Lower lobe of right lung (tissue), 2 donors: ENCODE results near the gene RAB43. TPM values are rescaled to one million over a fixed set of nuclear protein-coding genes. Genes with fewer than 3 reads are reported as not detected.
A peak's percentile ranks its signal among the peaks of the same experiment; 100 is the strongest.

Experiments
- ATAC-seq, 2 donors: fragments of 200-7000 bp; cut with Tn5 transposase; one replicate each; pipeline ENCODE4 v1.9.1; 2020 to 2022; ENCODE audit warnings: mild to moderate bottlenecking in 2 of 2, moderate library complexity in 2 of 2
- DNase-seq: peaks from one replicate; pipeline ENCODE4 v3.0.0-alpha.2; 2020
- H3K27ac ChIP-seq: fragments of 200-600 bp; one replicate; pipeline ENCODE4 v1.8.0; 2022
- H3K27me3 ChIP-seq: fragments of 200-600 bp; one replicate; pipeline ENCODE4 v1.8.0; 2022; ENCODE audit warnings: low read depth
- H3K36me3 ChIP-seq: fragments of 200-600 bp; one replicate; pipeline ENCODE4 v1.8.0; 2022; ENCODE audit warnings: mild to moderate bottlenecking
- H3K4me1 ChIP-seq: fragments of 200-600 bp; one replicate; pipeline ENCODE4 v1.8.0; 2022
- H3K4me3 ChIP-seq: fragments of 200-600 bp; one replicate; pipeline ENCODE4 v1.8.0; 2022; ENCODE audit warnings: mild to moderate bottlenecking
- H3K9me3 ChIP-seq: fragments of 200-600 bp; one replicate; pipeline ENCODE4 v1.8.0; 2022
- intact Hi-C: fragments of 100-400 bp; cut with DNase I; formaldehyde crosslinking; loops from one replicate; pipeline ENCODE4 v1.11.0; 2022
- total RNA-seq: library from RNA; stranded (reverse); fragmentation: NEBNext Ultra II Directional; extraction: Animal tissue kit (Norgen Biotek cat#: 25700); gene quantifications from one replicate; pipeline ENCODE4 v1.2.1, GENCODE V29; 2021
- TF ChIP-seq, protein P1 (sequence below): fragments of 200-600 bp; IDR thresholded peaks from one replicate; pipeline ENCODE4 v1.8.0; 2022; ENCODE audit warnings: antibody characterized with exemption, mild to moderate bottlenecking
- donor health status: DM: no; HTN: yes; CAD: no; lungs with severe emphysema.

Gene RAB43
- total RNA-seq, 1 donor from 2014 or later = 29.9 TPM

DNA sequence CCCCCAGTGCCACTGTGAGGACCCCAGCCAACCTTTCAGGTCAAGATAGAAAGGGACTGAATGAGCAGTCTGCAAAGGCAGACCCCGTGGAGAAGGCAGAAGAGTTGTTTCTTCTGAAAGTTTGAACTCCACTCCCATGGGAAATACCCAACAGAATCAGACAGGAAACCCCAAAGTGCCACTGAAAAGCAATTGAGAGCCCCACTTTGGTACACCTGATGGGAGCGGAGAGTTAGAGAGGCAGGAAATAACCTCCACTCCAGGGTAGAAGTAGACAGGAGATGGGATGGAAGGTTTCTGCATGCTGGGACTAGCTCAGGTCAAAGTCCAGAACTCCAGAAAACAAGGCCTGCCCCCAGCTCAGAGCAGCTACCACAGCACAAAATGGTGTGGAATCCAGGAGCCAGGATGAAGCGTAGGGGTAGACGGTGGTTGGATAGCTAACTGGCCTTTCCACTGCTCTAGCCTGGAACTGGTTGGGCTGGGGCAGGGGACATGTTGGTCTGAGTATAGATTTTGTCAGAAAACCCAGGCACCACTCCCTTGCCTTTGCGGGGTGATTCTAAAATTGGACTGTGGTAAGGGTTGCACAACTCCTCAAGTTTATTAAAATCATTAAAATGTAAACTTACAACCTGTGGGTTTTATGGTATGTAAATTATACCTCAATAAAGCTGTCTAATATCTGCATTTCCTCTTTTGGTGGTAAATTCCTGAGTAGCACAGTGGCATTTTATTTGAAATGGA, 1.9 kb upstream of the RAB43 start:
- no peak for DNase-seq
- peaks cover 19% of the 10 kb centered on the region for H3K36me3 ChIP-seq
- no peaks in the 10 kb centered on the region for H3K27me3 ChIP-seq
- H3K9me3 ChIP-seq = no peaks in the 10 kb centered on the region
- peaks cover 18% of the 10 kb centered on the region for H3K4me1 ChIP-seq
- TF ChIP-seq, protein P1, sequence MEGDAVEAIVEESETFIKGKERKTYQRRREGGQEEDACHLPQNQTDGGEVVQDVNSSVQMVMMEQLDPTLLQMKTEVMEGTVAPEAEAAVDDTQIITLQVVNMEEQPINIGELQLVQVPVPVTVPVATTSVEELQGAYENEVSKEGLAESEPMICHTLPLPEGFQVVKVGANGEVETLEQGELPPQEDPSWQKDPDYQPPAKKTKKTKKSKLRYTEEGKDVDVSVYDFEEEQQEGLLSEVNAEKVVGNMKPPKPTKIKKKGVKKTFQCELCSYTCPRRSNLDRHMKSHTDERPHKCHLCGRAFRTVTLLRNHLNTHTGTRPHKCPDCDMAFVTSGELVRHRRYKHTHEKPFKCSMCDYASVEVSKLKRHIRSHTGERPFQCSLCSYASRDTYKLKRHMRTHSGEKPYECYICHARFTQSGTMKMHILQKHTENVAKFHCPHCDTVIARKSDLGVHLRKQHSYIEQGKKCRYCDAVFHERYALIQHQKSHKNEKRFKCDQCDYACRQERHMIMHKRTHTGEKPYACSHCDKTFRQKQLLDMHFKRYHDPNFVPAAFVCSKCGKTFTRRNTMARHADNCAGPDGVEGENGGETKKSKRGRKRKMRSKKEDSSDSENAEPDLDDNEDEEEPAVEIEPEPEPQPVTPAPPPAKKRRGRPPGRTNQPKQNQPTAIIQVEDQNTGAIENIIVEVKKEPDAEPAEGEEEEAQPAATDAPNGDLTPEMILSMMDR = no peak
- intact Hi-C loops = no loop called here
- H3K27ac ChIP-seq = peak overlapping the region; percentile 25
- no peak overlapping the region for H3K4me3 ChIP-seq
- ATAC-seq = no peak

DNA sequence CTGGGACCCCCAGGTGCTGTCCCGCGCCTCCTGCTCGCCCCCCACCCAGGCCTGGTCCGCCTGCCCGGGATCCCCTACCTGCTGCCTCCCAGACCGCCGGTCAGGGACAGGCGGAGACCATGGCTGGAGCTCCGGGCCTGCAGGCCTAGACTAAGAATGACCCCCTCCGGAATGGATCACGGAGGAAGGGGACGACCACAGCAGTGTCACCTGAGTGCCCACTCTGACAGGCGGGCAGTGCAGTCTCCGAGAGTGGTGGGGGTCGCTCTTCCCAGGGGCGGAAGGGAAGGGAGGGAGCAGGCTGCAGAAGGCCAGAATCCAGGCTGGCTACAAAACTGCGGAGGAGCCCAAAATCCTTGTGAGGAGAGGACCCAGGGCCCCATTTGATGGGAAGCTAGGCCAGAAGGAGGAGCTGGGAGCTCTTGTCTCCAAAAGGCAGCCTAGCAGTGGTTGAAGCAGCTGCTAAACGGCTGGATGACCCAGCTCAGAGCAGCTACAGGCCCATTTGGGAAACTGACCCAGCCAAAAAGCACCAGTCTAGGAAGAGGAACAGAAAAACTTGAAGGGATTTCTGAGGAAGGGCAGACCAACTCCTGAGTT, 908 bp upstream of the RAB43 start:
- H3K27ac ChIP-seq = peak overlapping the region; percentile 25
- peak overlapping the region; percentile 17 for H3K4me3 ChIP-seq

DNA sequence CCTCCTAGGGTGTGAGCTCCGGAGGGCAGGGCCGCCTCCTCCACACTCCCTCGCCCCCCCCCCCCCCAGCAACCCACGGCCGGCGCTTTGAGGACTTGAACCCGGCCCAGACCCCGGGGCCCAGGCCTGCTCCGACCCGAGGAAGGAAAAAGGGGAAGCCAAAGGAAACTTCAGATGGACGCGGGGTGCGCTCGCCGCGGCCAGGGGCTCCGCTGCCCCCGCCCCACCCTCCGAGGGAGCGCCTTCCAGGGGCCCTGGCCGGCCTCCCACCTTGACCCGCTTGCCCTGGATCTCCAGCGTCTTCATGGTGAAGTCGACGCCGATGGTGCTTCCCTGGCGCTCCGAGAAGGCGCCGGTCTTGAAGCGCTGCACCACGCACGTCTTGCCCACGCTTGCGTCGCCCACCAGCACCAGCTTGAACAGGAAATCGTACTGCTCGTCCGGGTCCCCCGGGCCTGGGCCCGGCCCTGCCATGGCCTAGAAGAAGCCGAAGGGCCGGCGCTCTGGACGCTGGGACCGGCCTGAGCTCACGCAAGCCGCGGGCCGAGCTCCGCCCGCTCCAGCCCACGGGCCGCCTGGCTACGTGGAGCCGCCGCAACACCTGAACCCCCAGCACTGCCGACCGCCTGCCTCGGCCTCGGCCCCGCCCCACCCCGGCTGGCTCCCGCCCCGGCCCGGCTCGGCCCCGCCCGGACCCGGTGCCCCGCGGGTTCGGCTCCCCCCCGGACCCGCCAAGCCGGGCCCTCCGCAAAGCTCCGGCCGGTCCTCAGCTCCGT, 400 bp downstream of the RAB43 start:
- DNase-seq (peak; percentile 64), ATAC-seq (peak; percentile 12 to 72)
- Histone ChIP-seq H3K27ac (peak overlapping the region; percentile 95), H3K36me3 (peaks cover 7% of the 10 kb centered on the region), H3K4me1 (peaks cover 41% of the 10 kb centered on the region), H3K9me3 (no peaks in the 10 kb centered on the region), H3K27me3 (no peaks in the 10 kb centered on the region), H3K4me3 (peak overlapping the region; percentile 89)
- TF ChIP-seq, protein P1 = no peak
- intact Hi-C loops = no loop called here

More for the DNA sequence above, 908 bp upstream of the RAB43 start:
- Histone ChIP-seq H3K9me3 (no peaks in the 10 kb centered on the region), H3K4me1 (peaks cover 28% of the 10 kb centered on the region), H3K36me3 (peaks cover 16% of the 10 kb centered on the region), H3K27me3 (no peaks in the 10 kb centered on the region)
- no peak for DNase-seq
- TF ChIP-seq, protein P1 = no peak
- intact Hi-C loops = no loop called here
- ATAC-seq = peak; percentile 0

DNA sequence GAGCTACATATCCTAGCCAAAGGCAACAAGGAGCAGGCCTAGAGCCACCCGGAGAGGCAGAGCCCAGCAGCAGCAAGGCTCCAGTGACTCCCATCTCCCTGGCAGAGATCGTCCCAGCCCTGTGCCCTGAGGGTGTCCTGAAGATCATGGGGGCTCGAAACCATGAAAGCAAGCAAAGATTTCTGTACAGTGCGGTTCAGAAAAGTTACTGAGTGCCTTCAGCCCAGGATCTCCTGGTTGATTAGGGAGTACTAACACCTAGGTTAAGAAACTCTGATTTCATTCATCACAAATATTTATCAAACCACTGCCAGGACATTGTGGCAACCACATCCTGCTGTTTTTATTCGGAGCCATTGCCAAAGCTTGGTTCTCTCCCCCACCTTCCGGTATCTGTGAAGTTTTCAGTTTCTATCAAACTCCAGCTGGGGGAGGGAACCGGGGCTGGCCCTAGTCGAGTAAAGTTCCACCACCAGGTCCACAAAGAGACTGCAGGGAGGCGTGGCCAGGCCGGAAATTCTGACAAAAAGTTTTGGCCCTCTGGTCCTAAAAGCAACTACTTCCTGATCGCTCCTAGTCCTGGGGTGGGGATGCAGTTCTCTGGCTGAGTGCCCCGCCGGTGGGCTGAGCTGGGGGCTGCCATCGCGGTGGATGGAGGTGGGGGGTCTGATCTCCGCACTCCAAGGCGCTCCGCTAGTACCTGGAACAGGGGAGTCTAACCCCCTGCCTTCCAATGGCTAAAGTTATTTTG, 1.2 kb downstream of the RAB43 start:
- Histone ChIP-seq H3K9me3 (no peaks in the 10 kb centered on the region), H3K36me3 (peaks cover 7% of the 10 kb centered on the region), H3K27me3 (no peaks in the 10 kb centered on the region), H3K4me3 (peak overlapping the region; percentile 89), H3K27ac (peak overlapping the region; percentile 95), H3K4me1 (peaks cover 49% of the 10 kb centered on the region)
- intact Hi-C loops = no loop called here
- TF ChIP-seq, protein P1 = peak; percentile 47
- ATAC-seq (peak; percentile 76 to 79), DNase-seq (peak; percentile 95)
